OCI-LY7 (cell line): ENCODE results near the gene SERGEF. TPM values are rescaled to one million over a fixed set of nuclear protein-coding genes. Genes with fewer than 3 reads are reported as not detected.

Source experiments
- BruUV-seq: library from RNA; stranded (reverse); fragments of 400-500 nt; replicated peaks from 2 replicates; lab custom pipeline; 2021; lab: Mats Ljungman, UMichigan
- CTCF ChIA-PET: fragments of 300-600 bp; sonication (Branson Sonifier 250); formaldehyde crosslinking; loops from one replicate; lab custom pipeline; 2022; ENCODE audit warnings: antibody characterized with exemption; ENCODE audit not compliant: unreplicated experiment; lab: Charles Lee
- POLR2A ChIA-PET: fragments of 300-600 bp; sonication (Branson Sonifier 250); formaldehyde crosslinking; loops from one replicate; lab custom pipeline; 2022; ENCODE audit warnings: antibody characterized with exemption; lab: Charles Lee
- DNase-seq: peaks from one replicate; pipeline ENCODE4 v3.0.0-alpha.2; 2015; ENCODE audit warnings: low spot score
- H2AFZ ChIP-seq: fragments of 200-600 bp; sonication (generic), shearing (Covaris generic); 2 replicates; pipeline ENCODE4 v1.6.1; 2014; ENCODE audit warnings: mild to moderate bottlenecking, antibody characterized with exemption, low read length, moderate library complexity
- H3K27ac ChIP-seq: fragments of 200-600 bp; sonication (generic); 2 replicates; pipeline ENCODE4 v1.5.1; 2014; ENCODE audit warnings: mixed run types, low read depth, mild to moderate bottlenecking, moderate library complexity, low read length, inconsistent platforms; ENCODE audit not compliant: poor library complexity, severe bottlenecking
- H3K36me3 ChIP-seq: fragments of 200-600 bp; sonication (generic); 2 replicates; pipeline ENCODE4 v1.6.1; 2014; ENCODE audit warnings: mild to moderate bottlenecking, antibody characterized with exemption, low read length, moderate library complexity, mixed read lengths; ENCODE audit not compliant: insufficient read depth
- H3K4me1 ChIP-seq: fragments of 200-600 bp; sonication (generic); 2 replicates; pipeline ENCODE4 v1.5.1; 2014; ENCODE audit warnings: mild to moderate bottlenecking, low read length; ENCODE audit not compliant: insufficient read depth, poor library complexity, severe bottlenecking
- H3K4me2 ChIP-seq: fragments of 200-600 bp; sonication (generic); 2 replicates; pipeline ENCODE4 v1.6.1; 2014; ENCODE audit warnings: mild to moderate bottlenecking, low read length
- H3K4me3 ChIP-seq: fragments of 200-600 bp; sonication (generic); 2 replicates; pipeline ENCODE4 v1.5.1; 2014; ENCODE audit warnings: mild to moderate bottlenecking, low read depth, low read length; ENCODE audit not compliant: poor library complexity, severe bottlenecking
- H3K79me2 ChIP-seq: fragments of 200-600 bp; sonication (generic); 2 replicates; pipeline ENCODE4 v1.6.1; 2016; ENCODE audit warnings: low read depth, mild to moderate bottlenecking, low read length, moderate library complexity, mixed read lengths; ENCODE audit not compliant: insufficient read depth
- H3K9me2 ChIP-seq: fragments of 200-600 bp; sonication (generic); 2 replicates; pipeline ENCODE4 v1.6.1; 2016; ENCODE audit warnings: mild to moderate bottlenecking, low read length, mixed read lengths; ENCODE audit not compliant: insufficient read depth
- H3K9me3 ChIP-seq: fragments of 200-600 bp; sonication (generic); 2 replicates; pipeline ENCODE4 v1.6.1; 2014; ENCODE audit warnings: mild to moderate bottlenecking, mixed run types, low read length, mixed read lengths
- H4K20me1 ChIP-seq: fragments of 200-600 bp; sonication (generic); 2 replicates; pipeline ENCODE4 v1.6.1; 2014; ENCODE audit warnings: mild to moderate bottlenecking, antibody characterized with exemption, low read length, moderate library complexity, mixed read lengths; ENCODE audit not compliant: insufficient read depth
- EZH2phosphoT487 ChIP-seq: fragments of 200-600 bp; sonication (generic); IDR thresholded peaks from 2 replicates; pipeline ENCODE4 v1.6.1; 2018; ENCODE audit warnings: low read depth, borderline replicate concordance, mild to moderate bottlenecking, mixed run types, antibody characterized with exemption, low read length, moderate library complexity, mixed read lengths
- intact Hi-C: fragments of 100-400 bp; cut with micrococcal nuclease; formaldehyde crosslinking; loops from one replicate; pipeline ENCODE4 v1.10.0; 2022; ENCODE audit not compliant: unreplicated experiment
- total RNA-seq, 2 experiments: library from RNA; depleted of rRNA in 1 of 2; stranded (reverse); fragments of >200 nt in 1 of 2; shearing (Covaris generic) in 1 of 2; gene quantifications; 2 replicates each; pipeline ENCODE4 v1.2.3, GENCODE V29; 2014 to 2022
- TF ChIP-seq, protein P1 (sequence below): fragments of 200-600 bp; sonication (generic); conservative IDR thresholded peaks from 2 replicates; pipeline ENCODE4 v1.5.1; 2014; ENCODE audit warnings: mild to moderate bottlenecking, antibody characterized with exemption, low read length, moderate library complexity, mixed read lengths

Gene SERGEF
- total RNA-seq, 2 experiments from 2014 or later, result 35.4 to 42.2 TPM

DNA sequence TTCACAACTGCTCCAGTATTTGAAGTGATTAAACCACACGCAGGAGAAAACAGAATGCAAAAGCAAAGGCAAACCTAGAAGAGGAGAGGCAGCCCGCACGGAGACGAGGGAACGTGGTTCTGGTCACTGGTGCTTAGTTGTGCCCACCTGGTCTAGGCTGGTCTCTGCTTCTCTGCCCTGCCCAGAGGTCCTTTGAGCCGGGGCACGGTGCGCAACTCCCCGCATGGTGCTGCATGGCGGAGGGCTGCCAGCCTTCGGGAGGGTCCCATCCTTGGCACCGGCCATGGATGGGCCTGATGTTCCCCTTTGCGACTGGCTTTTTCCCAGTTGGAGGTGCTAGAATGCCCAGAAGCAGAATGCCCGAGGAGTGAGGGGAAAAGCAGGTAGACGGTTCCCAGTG lies 232.2 kb downstream of the SERGEF start:
- ChIA-PET POLR2A (no interaction called here), CTCF (no interaction called here)
- H3K4me1 ChIP-seq, result no peaks in the 10 kb centered on the region
- no peaks in the 10 kb centered on the region for H3K9me2 ChIP-seq
- no peaks in the 10 kb centered on the region for H3K9me3 ChIP-seq
- H3K27ac ChIP-seq, result no peak overlapping the region
- H3K79me2 ChIP-seq, result no peaks in the 10 kb centered on the region
- BruUV-seq, result no TSS peak
- intact Hi-C loops, result no loop called here
- H3K4me2 ChIP-seq, result no peak overlapping the region
- no peak for TF ChIP-seq EZH2phosphoT487
- TF ChIP-seq, protein P1, sequence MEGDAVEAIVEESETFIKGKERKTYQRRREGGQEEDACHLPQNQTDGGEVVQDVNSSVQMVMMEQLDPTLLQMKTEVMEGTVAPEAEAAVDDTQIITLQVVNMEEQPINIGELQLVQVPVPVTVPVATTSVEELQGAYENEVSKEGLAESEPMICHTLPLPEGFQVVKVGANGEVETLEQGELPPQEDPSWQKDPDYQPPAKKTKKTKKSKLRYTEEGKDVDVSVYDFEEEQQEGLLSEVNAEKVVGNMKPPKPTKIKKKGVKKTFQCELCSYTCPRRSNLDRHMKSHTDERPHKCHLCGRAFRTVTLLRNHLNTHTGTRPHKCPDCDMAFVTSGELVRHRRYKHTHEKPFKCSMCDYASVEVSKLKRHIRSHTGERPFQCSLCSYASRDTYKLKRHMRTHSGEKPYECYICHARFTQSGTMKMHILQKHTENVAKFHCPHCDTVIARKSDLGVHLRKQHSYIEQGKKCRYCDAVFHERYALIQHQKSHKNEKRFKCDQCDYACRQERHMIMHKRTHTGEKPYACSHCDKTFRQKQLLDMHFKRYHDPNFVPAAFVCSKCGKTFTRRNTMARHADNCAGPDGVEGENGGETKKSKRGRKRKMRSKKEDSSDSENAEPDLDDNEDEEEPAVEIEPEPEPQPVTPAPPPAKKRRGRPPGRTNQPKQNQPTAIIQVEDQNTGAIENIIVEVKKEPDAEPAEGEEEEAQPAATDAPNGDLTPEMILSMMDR, result no peak
- DNase-seq, result no peak
- H2AFZ ChIP-seq, result no peak overlapping the region
- H3K36me3 ChIP-seq, result no peaks in the 10 kb centered on the region
- H3K4me3 ChIP-seq, result no peak overlapping the region
- H4K20me1 ChIP-seq, result no peaks in the 10 kb centered on the region

DNA sequence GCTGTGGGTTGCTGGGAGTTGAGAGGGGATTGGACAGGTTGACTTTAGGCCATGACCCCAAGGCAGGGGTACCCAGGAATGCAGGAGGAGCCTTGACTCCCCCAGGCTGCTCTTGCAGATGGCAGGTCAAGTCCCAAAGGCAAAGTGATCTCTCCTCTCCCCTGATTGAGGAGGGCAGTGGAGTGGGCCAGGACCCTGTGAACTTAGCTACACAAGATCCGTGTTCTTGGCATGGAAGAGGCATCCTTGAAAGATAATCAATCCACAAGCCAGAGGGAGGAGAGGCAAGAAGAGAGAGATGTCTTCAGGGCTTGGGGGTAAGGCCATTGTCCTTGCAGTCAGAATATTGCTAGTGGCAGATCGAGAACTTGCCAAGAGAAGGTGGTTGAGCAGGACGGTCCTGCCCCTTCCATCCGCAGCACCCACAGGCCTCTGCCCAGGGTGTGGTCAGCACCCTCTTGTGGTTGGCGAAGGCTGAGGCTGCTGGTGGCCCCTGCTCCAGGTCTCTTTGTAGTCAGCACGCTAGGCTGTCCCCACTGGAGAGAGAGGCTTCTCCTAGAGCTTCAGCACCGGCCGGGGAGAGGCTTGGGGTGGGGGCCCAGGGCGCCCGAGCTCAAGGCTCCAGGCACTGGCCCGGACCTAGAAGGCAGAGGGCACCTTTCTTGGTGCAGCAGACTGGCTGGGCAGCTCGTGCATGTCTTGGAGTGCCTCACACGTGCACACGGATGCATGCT lies 232.8 kb downstream of the SERGEF start:
- Histone ChIP-seq H4K20me1 (no peaks in the 10 kb centered on the region), H3K36me3 (no peaks in the 10 kb centered on the region), H2AFZ (no peak overlapping the region), H3K79me2 (no peaks in the 10 kb centered on the region), H3K4me1 (no peaks in the 10 kb centered on the region), H3K9me3 (no peaks in the 10 kb centered on the region), H3K9me2 (no peaks in the 10 kb centered on the region), H3K4me3 (no peak overlapping the region), H3K4me2 (no peak overlapping the region), H3K27ac (no peak overlapping the region)
- ChIA-PET CTCF (interaction anchor here (0.6 kb wide), 1 partner anchor 604 kb away, joined by 4 read pairs; no protein-coding TSS in a partner anchor), POLR2A (no interaction called here)
- intact Hi-C loops, result no loop called here
- TF ChIP-seq, protein P1, result no peak
- no peak for TF ChIP-seq EZH2phosphoT487
- DNase-seq, result no peak
- BruUV-seq, result no TSS peak
